ENCODE measurements around the gene BCAR1. TPM values are rescaled to one million over a fixed set of nuclear protein-coding genes. Genes with fewer than 3 reads are reported as not detected.
"Not testable (repeated sequence)": the region's sequence is repeated elsewhere in the genome, so short reads cannot be mapped to it uniquely, and the experiment has no call there.

The BCAR1 gene
- total and polyA plus RNA-seq, 10 of the 15 experiments (the other 5 are each of a cell fraction or from before 2014, with no cell fraction given) = 0.13 to 14.1 (median 2.8) TPM; not detected in 1

DNA sequence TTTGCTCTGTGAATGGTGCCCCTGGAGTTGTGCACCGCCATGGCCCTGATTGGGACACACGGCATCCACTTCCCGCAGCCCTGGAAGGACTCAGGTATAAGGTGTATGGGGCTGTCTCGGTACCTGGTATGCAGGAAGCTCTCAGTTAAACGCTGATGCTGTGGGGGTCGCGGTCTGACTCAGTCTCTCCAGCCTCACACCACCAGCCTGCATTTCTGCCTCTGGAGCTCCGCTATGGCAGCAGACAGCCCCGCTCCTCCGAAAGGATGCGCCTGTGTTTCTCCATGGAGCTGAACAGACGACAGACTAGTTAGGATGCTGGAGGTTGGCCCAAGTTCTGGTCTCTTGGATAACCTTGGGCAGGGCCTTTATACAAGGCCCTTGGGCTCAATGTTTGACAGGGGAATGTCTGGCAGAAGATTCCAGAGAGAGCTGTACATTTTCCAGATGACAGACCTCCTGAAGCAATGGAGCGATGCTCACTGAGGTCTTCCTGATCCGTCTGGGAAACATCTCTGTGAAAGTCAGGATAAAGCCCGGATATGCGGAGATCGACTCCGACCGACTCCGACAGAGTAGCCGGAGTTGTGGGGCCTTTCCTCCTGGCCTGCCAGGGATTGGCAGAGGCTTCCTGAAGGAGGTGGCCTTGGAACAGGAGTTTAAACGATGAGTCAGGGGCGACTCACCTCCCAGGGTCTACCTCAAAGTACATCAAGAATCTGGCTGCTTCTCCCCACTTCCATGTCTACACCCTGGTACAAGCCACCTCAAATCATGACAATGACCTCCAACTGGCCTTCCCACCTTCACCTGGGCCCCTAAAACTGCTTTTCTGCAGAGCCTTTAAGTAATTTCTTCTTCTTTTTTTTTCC lies 21.9 kb upstream of the BCAR1 start:
- RAD21 ChIA-PET (ENCODE audit: unreplicated experiment) = no interaction called here
- in situ Hi-C loops (cut with MboI) = no loop called here
- TF ChIP-seq HDAC6 (IDR thresholded peaks at IDR 0.05; ENCODE audit: unreplicated experiment) = no peak
- intact Hi-C loops (cut with micrococcal nuclease; ENCODE audit: unreplicated experiment) = loop anchor here (5.0 kb wide), 1 partner anchor 44 kb away; no protein-coding TSS in a partner anchor
- no peak for FAIRE-seq
- H3K36me3 ChIP-seq (ENCODE audit: control insufficient read depth in 2 of 2, insufficient read depth in 2 of 2, low read length in 1 of 2) = no peaks in the 10 kb centered on the region
- SMC1A ChIA-PET (ENCODE audit: uncharacterized antibody, unreplicated experiment) = interaction anchor here (1.1 kb wide), 1 partner anchor 106 kb away, joined by 3 read pairs; no protein-coding TSS in a partner anchor
- no peaks in the 10 kb centered on the region for H3K79me2 ChIP-seq (ENCODE audit: control insufficient read depth, insufficient read depth, low read length)
- H3K9me3 ChIP-seq (replicated peaks; ENCODE audit: control insufficient read depth, insufficient read depth, low read length) = no peaks in the 10 kb centered on the region
- no peak overlapping the region for H3K4me3 ChIP-seq
- POLR2A ChIA-PET = interaction anchor here (0.5 to 0.6 kb wide), 2 partner anchors 13 to 45 kb away, joined by 3 to 5 read pairs; no protein-coding TSS in a partner anchor
- DNase-seq (ENCODE audit: low read depth, low spot score) = no peak
- H3K4me1 ChIP-seq (ENCODE audit: control insufficient read depth, insufficient read depth, low read length) = peaks cover 18% of the 10 kb centered on the region
- no peak overlapping the region for H3K9ac ChIP-seq (ENCODE audit: control insufficient read depth, insufficient read depth, low read length)
- H3K27me3 ChIP-seq (replicated peaks in 1 of 2; ENCODE audit: control insufficient read depth in 2 of 2, insufficient read depth in 2 of 2, low read length in 1 of 2) = no peaks in the 10 kb centered on the region
- no peak for ATAC-seq
- WGBS (ENCODE audit: insufficient coverage, insufficient replicate concordance, low lambda C conversion rate, missing lambda C conversion rate) = 85% methylated on average over 23 of the region's 23 CpGs
- no peak overlapping the region for H2AFZ ChIP-seq (ENCODE audit: control insufficient read depth, low read depth, low read length)
- CTCF ChIA-PET = interaction anchor here (0.8 to 1.4 kb wide), 4 partner anchors 8 to 73 kb away, joined by 3 to 7 read pairs (median 4); no protein-coding TSS in a partner anchor
- no TSS peak for BruUV-seq (replicated peaks)
- H4K20me1 ChIP-seq (ENCODE audit: control insufficient read depth, insufficient read depth) = no peaks in the 10 kb centered on the region
- H3K4me2 ChIP-seq (ENCODE audit: control insufficient read depth, insufficient read depth) = no peak overlapping the region
- no peak overlapping the region for H3K27ac ChIP-seq (ENCODE audit: control insufficient read depth, insufficient read depth)

DNA sequence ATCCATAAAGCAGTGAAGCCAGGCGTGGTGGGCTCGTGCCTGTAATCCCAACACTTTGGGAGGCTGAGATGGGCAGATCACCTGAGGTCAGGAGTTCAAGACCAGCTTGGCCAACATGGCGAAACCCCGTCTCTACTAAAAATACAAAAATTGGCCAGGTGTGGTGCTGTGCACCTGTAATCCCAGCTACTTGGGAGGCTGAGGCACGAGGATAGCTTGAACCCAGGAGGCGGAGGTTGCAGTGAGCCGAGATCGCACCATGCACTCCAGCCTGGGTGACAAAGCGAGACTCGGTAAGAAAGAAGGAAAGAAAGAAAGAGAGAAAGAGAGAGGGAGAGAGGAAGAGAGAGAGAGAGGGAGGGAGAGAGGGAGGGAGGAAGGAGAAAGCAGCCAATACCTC lies 21.2 kb upstream of the BCAR1 start:
- H3K27ac ChIP-seq (ENCODE audit: control insufficient read depth, insufficient read depth); H4K20me1 ChIP-seq (ENCODE audit: control insufficient read depth, insufficient read depth); H2AFZ ChIP-seq (ENCODE audit: control insufficient read depth, low read depth, low read length); FAIRE-seq; H3K27me3 ChIP-seq (replicated peaks in 1 of 2; ENCODE audit: control insufficient read depth in 2 of 2, insufficient read depth in 2 of 2, low read length in 1 of 2); H3K9ac ChIP-seq (ENCODE audit: control insufficient read depth, insufficient read depth, low read length); DNase-seq (ENCODE audit: low read depth, low spot score); H3K4me3 ChIP-seq; H3K9me3 ChIP-seq (replicated peaks; ENCODE audit: control insufficient read depth, insufficient read depth, low read length); in situ Hi-C loops (cut with MboI); ATAC-seq; H3K79me2 ChIP-seq (ENCODE audit: control insufficient read depth, insufficient read depth, low read length); RAD21 ChIA-PET (ENCODE audit: unreplicated experiment); H3K36me3 ChIP-seq (ENCODE audit: control insufficient read depth in 2 of 2, insufficient read depth in 2 of 2, low read length in 1 of 2); BruUV-seq (replicated peaks): not testable (repeated sequence)
- ChIA-PET CTCF (interaction anchor here (0.6 to 1.4 kb wide), 6 partner anchors 9 to 105 kb away, joined by 3 to 7 read pairs (median 3); no protein-coding TSS in a partner anchor), POLR2A (interaction anchor here (0.5 to 1.5 kb wide), 4 partner anchors 9 to 46 kb away, joined by 3 to 5 read pairs (median 3); no protein-coding TSS in a partner anchor), SMC1A (ENCODE audit: uncharacterized antibody, unreplicated experiment) (interaction anchor here (1.1 to 1.8 kb wide), 2 partner anchors 33 to 107 kb away, joined by 3 to 6 read pairs; no protein-coding TSS in a partner anchor)
- peak overlapping the region; percentile 53 for H3K4me2 ChIP-seq (ENCODE audit: control insufficient read depth, insufficient read depth)
- peaks cover 18% of the 10 kb centered on the region for H3K4me1 ChIP-seq (ENCODE audit: control insufficient read depth, insufficient read depth, low read length)
- 65% methylated on average over 10 of the region's 10 CpGs for WGBS (ENCODE audit: insufficient coverage, insufficient replicate concordance, low lambda C conversion rate, missing lambda C conversion rate)
- intact Hi-C loops (cut with micrococcal nuclease; ENCODE audit: unreplicated experiment) = loop anchor here (5.0 kb wide), 1 partner anchor 45 kb away; no protein-coding TSS in a partner anchor
